Measurements from ENCODE around the gene EPS8L2. TPM values are rescaled to one million over a fixed set of nuclear protein-coding genes. Genes with fewer than 3 reads are reported as not detected.

EPS8L2 gene
- total RNA-seq, 1 donor from 2014 or later: 2.6 TPM

DNA sequence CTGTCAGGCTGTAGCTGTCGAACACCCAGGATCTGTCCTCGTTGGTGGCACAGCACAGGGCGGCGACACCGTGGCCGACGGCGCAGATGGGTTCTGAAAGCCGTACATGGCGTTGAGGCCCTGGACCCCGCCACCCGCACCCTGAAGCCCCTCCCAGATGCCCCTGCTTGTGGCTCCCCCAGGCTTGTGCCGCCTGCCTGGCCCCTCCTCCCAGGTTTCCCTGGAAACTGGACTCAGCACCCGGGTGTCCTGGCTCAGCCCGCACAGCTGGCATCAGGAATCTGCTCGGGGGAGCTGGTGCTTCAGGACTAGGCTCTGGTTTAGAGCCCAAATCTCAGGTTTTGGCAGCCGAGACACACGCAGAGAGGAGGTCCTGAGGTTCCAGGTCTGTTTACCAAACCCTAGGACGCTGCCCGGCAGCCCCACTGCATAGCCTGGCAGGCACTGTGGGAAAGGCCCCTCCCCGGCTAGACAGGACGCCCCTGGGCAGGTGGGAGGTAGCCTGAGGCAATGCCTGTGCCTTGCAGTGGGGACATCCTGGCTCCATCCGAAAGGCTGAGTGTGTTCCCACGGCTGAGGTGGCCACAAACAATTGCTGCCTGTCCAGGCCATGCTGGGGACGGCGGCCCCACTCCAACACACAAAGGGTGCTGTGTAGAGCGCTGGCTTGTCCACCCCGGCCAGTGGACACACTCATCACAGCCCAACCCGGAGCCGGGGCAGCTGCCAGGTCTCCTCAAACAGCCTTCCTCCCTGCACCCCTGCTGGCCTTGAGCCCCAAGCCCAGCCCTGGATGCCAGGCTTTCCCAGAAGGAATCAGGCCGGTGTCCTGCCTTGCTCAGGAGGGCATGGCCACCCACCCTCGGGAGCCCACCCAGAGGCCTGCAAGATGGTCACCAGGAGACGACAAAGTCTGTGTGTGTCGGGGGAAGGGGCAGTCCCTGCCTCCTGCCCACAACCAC lies 66.7 kb downstream of the EPS8L2 start:
- TF ChIP-seq CTCF (conservative IDR thresholded peaks at IDR 0.05): no peak
- peaks cover 18% of the 10 kb centered on the region for H3K4me1 Mint-ChIP-seq
- no peak for DNase-seq (ENCODE audit: low read depth, low spot score)
- H3K27ac Mint-ChIP-seq (ENCODE audit: unreplicated experiment): no peak overlapping the region
- no peaks in the 10 kb centered on the region for H3K36me3 Mint-ChIP-seq (ENCODE audit: low read depth)
- H3K27me3 Mint-ChIP-seq (ENCODE audit: low read depth): no peaks in the 10 kb centered on the region
- H3K4me3 Mint-ChIP-seq: peak overlapping the region; percentile 66
- no peaks in the 10 kb centered on the region for H3K9me3 Mint-ChIP-seq

DNA sequence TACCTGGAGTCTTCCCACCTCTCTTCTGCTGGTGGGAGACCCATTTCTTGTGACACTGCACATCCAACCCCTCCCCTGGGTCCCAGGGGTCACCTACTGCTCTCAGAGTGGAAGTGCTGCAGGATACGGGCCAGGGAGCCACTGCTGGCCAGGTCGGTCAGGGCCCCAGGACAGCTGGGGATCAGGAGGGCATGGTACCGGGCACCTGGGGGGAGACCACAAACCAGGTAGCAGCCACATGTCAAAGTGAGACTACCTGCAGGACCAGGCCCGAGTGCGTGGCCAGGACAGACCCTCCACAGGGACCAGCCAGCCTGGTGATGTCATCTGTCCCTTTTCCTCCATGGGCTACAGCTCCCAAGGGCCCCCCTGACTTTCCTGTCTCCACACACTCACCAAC lies 67.4 kb downstream of the EPS8L2 start:
- DNase-seq (ENCODE audit: low read depth, low spot score): no peak
- H3K27me3 Mint-ChIP-seq (ENCODE audit: low read depth): no peaks in the 10 kb centered on the region
- TF ChIP-seq CTCF (conservative IDR thresholded peaks at IDR 0.05): no peak
- no peaks in the 10 kb centered on the region for H3K9me3 Mint-ChIP-seq
- H3K27ac Mint-ChIP-seq (ENCODE audit: unreplicated experiment): peak overlapping the region; percentile 12
- no peaks in the 10 kb centered on the region for H3K36me3 Mint-ChIP-seq (ENCODE audit: low read depth)
- H3K4me1 Mint-ChIP-seq: peaks cover 18% of the 10 kb centered on the region
- H3K4me3 Mint-ChIP-seq: peak overlapping the region; percentile 66

- peaks cover 18% of the 10 kb centered on the region for H3K4me1 Mint-ChIP-seq
- H3K4me3 Mint-ChIP-seq: peak overlapping the region; percentile 57
- DNase-seq (ENCODE audit: low read depth, low spot score): no peak
- no peaks in the 10 kb centered on the region for H3K9me3 Mint-ChIP-seq
- TF ChIP-seq CTCF (conservative IDR thresholded peaks at IDR 0.05): no peak
- no peaks in the 10 kb centered on the region for H3K27me3 Mint-ChIP-seq (ENCODE audit: low read depth)
- H3K36me3 Mint-ChIP-seq (ENCODE audit: low read depth): no peaks in the 10 kb centered on the region
- H3K27ac Mint-ChIP-seq (ENCODE audit: unreplicated experiment): no peak overlapping the region
Observed at GRCh38 chr11:773830-774229, 67.8 kb downstream of the EPS8L2 start.

GRCh38 chr11:774873-775592 lies 69.0 kb downstream of the EPS8L2 start:
- H3K4me3 Mint-ChIP-seq: peak overlapping the region; percentile 91
- peaks cover 18% of the 10 kb centered on the region for H3K4me1 Mint-ChIP-seq
- no peak for TF ChIP-seq CTCF (conservative IDR thresholded peaks at IDR 0.05)
- H3K36me3 Mint-ChIP-seq (ENCODE audit: low read depth): no peaks in the 10 kb centered on the region
- no peaks in the 10 kb centered on the region for H3K9me3 Mint-ChIP-seq
- H3K27me3 Mint-ChIP-seq (ENCODE audit: low read depth): no peaks in the 10 kb centered on the region
- no peak overlapping the region for H3K27ac Mint-ChIP-seq (ENCODE audit: unreplicated experiment)
- no peak for DNase-seq (ENCODE audit: low read depth, low spot score)

DNA sequence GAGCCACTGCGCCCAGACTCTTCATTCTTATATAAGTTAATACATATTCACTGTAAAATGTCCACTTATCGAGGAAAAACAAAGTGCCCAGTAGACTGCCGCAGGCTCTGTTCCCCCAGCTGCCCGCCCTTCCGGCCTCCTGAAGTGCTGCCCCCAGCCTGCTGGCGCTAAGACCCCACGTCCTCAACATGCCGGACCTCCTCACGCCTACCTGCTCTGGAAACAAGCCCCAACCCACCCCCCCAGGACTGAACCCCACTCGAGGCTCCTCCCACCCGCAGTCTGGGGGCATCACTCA lies 70.2 kb downstream of the EPS8L2 start:
- no peak for TF ChIP-seq CTCF (conservative IDR thresholded peaks at IDR 0.05)
- no peaks in the 10 kb centered on the region for H3K27me3 Mint-ChIP-seq (ENCODE audit: low read depth)

More for the DNA sequence above, 70.2 kb downstream of the EPS8L2 start:
- H3K4me3 Mint-ChIP-seq: peak overlapping the region; percentile 91
- no peaks in the 10 kb centered on the region for H3K9me3 Mint-ChIP-seq
- H3K27ac Mint-ChIP-seq (ENCODE audit: unreplicated experiment): peak overlapping the region; percentile 93
- DNase-seq (ENCODE audit: low read depth, low spot score): no peak
- H3K4me1 Mint-ChIP-seq: peaks cover 26% of the 10 kb centered on the region
- H3K36me3 Mint-ChIP-seq (ENCODE audit: low read depth): no peaks in the 10 kb centered on the region
